ENCODE data around the gene COL5A2. TPM values are rescaled to one million over a fixed set of nuclear protein-coding genes. Genes with fewer than 3 reads are reported as not detected.

COL5A2 gene
- total and polyA plus RNA-seq, 2 donors, result 8.8 to 28.2 TPM

GRCh38 chr2:189213250-189213649 is 33.7 kb upstream of the COL5A2 start:
- Histone ChIP-seq H3K9me3 (ENCODE audit: control insufficient read depth in 2 of 2, insufficient read depth in 1 of 2, low read length in 1 of 2) (no peaks in the 10 kb centered on the region), H3K4me1 (ENCODE audit: control insufficient read depth in 2 of 2, insufficient read depth in 2 of 2, low read length in 2 of 2) (no peaks in the 10 kb centered on the region), H3K27ac (ENCODE audit: low read depth in 1 of 2, low read length in 1 of 2) (no peak overlapping the region), H3K36me3 (ENCODE audit: control insufficient read depth in 2 of 2, insufficient read depth in 2 of 2, low read length in 1 of 2) (no peaks in the 10 kb centered on the region), H3K27me3 (ENCODE audit: control insufficient read depth in 2 of 2, insufficient read depth in 1 of 2, low read length in 1 of 2) (no peaks in the 10 kb centered on the region), H3K4me3 (ENCODE audit: low read length in 2 of 2) (no peak overlapping the region)
- WGBS, result 91% methylated on average over 2 of the region's 2 CpGs
- no peak for DNase-seq (ENCODE audit: low read depth in 6 of 9, low spot score in 9 of 9)

GRCh38 chr2:189210250-189211087 is 30.9 kb upstream of the COL5A2 start:
- no peaks in the 10 kb centered on the region for H3K4me1 ChIP-seq (ENCODE audit: control insufficient read depth in 2 of 2, insufficient read depth in 2 of 2, low read length in 2 of 2)
- no peaks in the 10 kb centered on the region for H3K9me3 ChIP-seq (ENCODE audit: control insufficient read depth in 2 of 2, insufficient read depth in 1 of 2, low read length in 1 of 2)
- no peaks in the 10 kb centered on the region for H3K36me3 ChIP-seq (ENCODE audit: control insufficient read depth in 2 of 2, insufficient read depth in 2 of 2, low read length in 1 of 2)
- no peaks in the 10 kb centered on the region for H3K27me3 ChIP-seq (ENCODE audit: control insufficient read depth in 2 of 2, insufficient read depth in 1 of 2, low read length in 1 of 2)
- no peak overlapping the region for H3K27ac ChIP-seq (ENCODE audit: low read depth in 1 of 2, low read length in 1 of 2)
- WGBS, result 81% methylated on average over 7 of the region's 7 CpGs
- DNase-seq (ENCODE audit: low read depth in 6 of 9, low spot score in 9 of 9), result no peak
- H3K4me3 ChIP-seq (ENCODE audit: low read length in 2 of 2), result no peak overlapping the region

- WGBS, result 74% methylated on average over 1 of the region's 1 CpG
- Histone ChIP-seq H3K27ac (ENCODE audit: low read depth in 1 of 2, low read length in 1 of 2) (no peak overlapping the region), H3K9me3 (ENCODE audit: control insufficient read depth in 2 of 2, insufficient read depth in 1 of 2, low read length in 1 of 2) (no peaks in the 10 kb centered on the region), H3K4me1 (ENCODE audit: control insufficient read depth in 2 of 2, insufficient read depth in 2 of 2, low read length in 2 of 2) (no peaks in the 10 kb centered on the region), H3K27me3 (ENCODE audit: control insufficient read depth in 2 of 2, insufficient read depth in 1 of 2, low read length in 1 of 2) (no peaks in the 10 kb centered on the region), H3K4me3 (ENCODE audit: low read length in 2 of 2) (no peak overlapping the region), H3K36me3 (ENCODE audit: control insufficient read depth in 2 of 2, insufficient read depth in 2 of 2, low read length in 1 of 2) (no peaks in the 10 kb centered on the region)
- DNase-seq (ENCODE audit: low read depth in 6 of 9, low spot score in 9 of 9), result no peak
Measured at GRCh38 chr2:189208254-189208653, 28.7 kb upstream of the COL5A2 start.

GRCh38 chr2:189204322-189204941 is 24.9 kb upstream of the COL5A2 start:
- Histone ChIP-seq H3K9me3 (ENCODE audit: control insufficient read depth in 2 of 2, insufficient read depth in 1 of 2, low read length in 1 of 2) (no peaks in the 10 kb centered on the region), H3K36me3 (ENCODE audit: control insufficient read depth in 2 of 2, insufficient read depth in 2 of 2, low read length in 1 of 2) (no peaks in the 10 kb centered on the region), H3K27ac (ENCODE audit: low read depth in 1 of 2, low read length in 1 of 2) (no peak overlapping the region), H3K4me3 (ENCODE audit: low read length in 2 of 2) (no peak overlapping the region), H3K27me3 (ENCODE audit: control insufficient read depth in 2 of 2, insufficient read depth in 1 of 2, low read length in 1 of 2) (no peaks in the 10 kb centered on the region), H3K4me1 (ENCODE audit: control insufficient read depth in 2 of 2, insufficient read depth in 2 of 2, low read length in 2 of 2) (no peaks in the 10 kb centered on the region)
- no peak for DNase-seq (ENCODE audit: low read depth in 6 of 9, low spot score in 9 of 9)
- WGBS, result 94% methylated on average over 3 of the region's 3 CpGs

- no peak for DNase-seq (ENCODE audit: low read depth in 6 of 9, low spot score in 9 of 9)
- H3K4me1 ChIP-seq (ENCODE audit: control insufficient read depth in 2 of 2, insufficient read depth in 2 of 2, low read length in 2 of 2), result no peaks in the 10 kb centered on the region
- H3K36me3 ChIP-seq (ENCODE audit: control insufficient read depth in 2 of 2, insufficient read depth in 2 of 2, low read length in 1 of 2), result no peaks in the 10 kb centered on the region
- no peak overlapping the region for H3K4me3 ChIP-seq (ENCODE audit: low read length in 2 of 2)
- H3K27ac ChIP-seq (ENCODE audit: low read depth in 1 of 2, low read length in 1 of 2), result no peak overlapping the region
- H3K27me3 ChIP-seq (ENCODE audit: control insufficient read depth in 2 of 2, insufficient read depth in 1 of 2, low read length in 1 of 2), result no peaks in the 10 kb centered on the region
- 93% methylated on average over 4 of the region's 4 CpGs for WGBS
- H3K9me3 ChIP-seq (ENCODE audit: control insufficient read depth in 2 of 2, insufficient read depth in 1 of 2, low read length in 1 of 2), result no peaks in the 10 kb centered on the region
Measured at GRCh38 chr2:189203177-189203799, 23.7 kb upstream of the COL5A2 start.

GRCh38 chr2:189199797-189200196 is 20.2 kb upstream of the COL5A2 start:
- no peak for DNase-seq (ENCODE audit: low read depth in 6 of 9, low spot score in 9 of 9)
- Histone ChIP-seq H3K4me3 (ENCODE audit: low read length in 2 of 2) (no peak overlapping the region), H3K36me3 (ENCODE audit: control insufficient read depth in 2 of 2, insufficient read depth in 2 of 2, low read length in 1 of 2) (no peaks in the 10 kb centered on the region), H3K4me1 (ENCODE audit: control insufficient read depth in 2 of 2, insufficient read depth in 2 of 2, low read length in 2 of 2) (no peaks in the 10 kb centered on the region), H3K27me3 (ENCODE audit: control insufficient read depth in 2 of 2, insufficient read depth in 1 of 2, low read length in 1 of 2) (no peaks in the 10 kb centered on the region), H3K9me3 (ENCODE audit: control insufficient read depth in 2 of 2, insufficient read depth in 1 of 2, low read length in 1 of 2) (no peaks in the 10 kb centered on the region), H3K27ac (ENCODE audit: low read depth in 1 of 2, low read length in 1 of 2) (no peak overlapping the region)

- H3K36me3 ChIP-seq (ENCODE audit: control insufficient read depth in 2 of 2, insufficient read depth in 2 of 2, low read length in 1 of 2), result no peaks in the 10 kb centered on the region
- H3K4me1 ChIP-seq (ENCODE audit: control insufficient read depth in 2 of 2, insufficient read depth in 2 of 2, low read length in 2 of 2), result no peaks in the 10 kb centered on the region
- H3K27me3 ChIP-seq (ENCODE audit: control insufficient read depth in 2 of 2, insufficient read depth in 1 of 2, low read length in 1 of 2), result no peaks in the 10 kb centered on the region
- no peak for DNase-seq (ENCODE audit: low read depth in 6 of 9, low spot score in 9 of 9)
- no peak overlapping the region for H3K27ac ChIP-seq (ENCODE audit: low read depth in 1 of 2, low read length in 1 of 2)
- H3K9me3 ChIP-seq (ENCODE audit: control insufficient read depth in 2 of 2, insufficient read depth in 1 of 2, low read length in 1 of 2), result no peaks in the 10 kb centered on the region
- no peak overlapping the region for H3K4me3 ChIP-seq (ENCODE audit: low read length in 2 of 2)
- WGBS, result 98% methylated on average over 1 of the region's 1 CpG
Measured at GRCh38 chr2:189192766-189193165, 13.2 kb upstream of the COL5A2 start.

GRCh38 chr2:189191766-189192165 is 12.2 kb upstream of the COL5A2 start:
- Histone ChIP-seq H3K36me3 (ENCODE audit: control insufficient read depth in 2 of 2, insufficient read depth in 2 of 2, low read length in 1 of 2) (no peaks in the 10 kb centered on the region), H3K4me3 (ENCODE audit: low read length in 2 of 2) (no peak overlapping the region), H3K4me1 (ENCODE audit: control insufficient read depth in 2 of 2, insufficient read depth in 2 of 2, low read length in 2 of 2) (no peaks in the 10 kb centered on the region), H3K9me3 (ENCODE audit: control insufficient read depth in 2 of 2, insufficient read depth in 1 of 2, low read length in 1 of 2) (no peaks in the 10 kb centered on the region), H3K27me3 (ENCODE audit: control insufficient read depth in 2 of 2, insufficient read depth in 1 of 2, low read length in 1 of 2) (no peaks in the 10 kb centered on the region), H3K27ac (ENCODE audit: low read depth in 1 of 2, low read length in 1 of 2) (no peak overlapping the region)
- DNase-seq (ENCODE audit: low read depth in 6 of 9, low spot score in 9 of 9), result no peak

- Histone ChIP-seq H3K4me1 (ENCODE audit: control insufficient read depth in 2 of 2, insufficient read depth in 2 of 2, low read length in 2 of 2) (no peaks in the 10 kb centered on the region), H3K4me3 (ENCODE audit: low read length in 2 of 2) (no peak overlapping the region), H3K27ac (ENCODE audit: low read depth in 1 of 2, low read length in 1 of 2) (no peak overlapping the region), H3K27me3 (ENCODE audit: control insufficient read depth in 2 of 2, insufficient read depth in 1 of 2, low read length in 1 of 2) (no peaks in the 10 kb centered on the region), H3K9me3 (ENCODE audit: control insufficient read depth in 2 of 2, insufficient read depth in 1 of 2, low read length in 1 of 2) (no peaks in the 10 kb centered on the region), H3K36me3 (ENCODE audit: control insufficient read depth in 2 of 2, insufficient read depth in 2 of 2, low read length in 1 of 2) (no peaks in the 10 kb centered on the region)
- DNase-seq (ENCODE audit: low read depth in 6 of 9, low spot score in 9 of 9), result no peak
- 94% methylated on average over 3 of the region's 3 CpGs for WGBS
Measured at GRCh38 chr2:189190685-189191084, 11.1 kb upstream of the COL5A2 start.
